GM19193 (cell line): ENCODE data around the gene TP73.

Experiments used
- POLR2A ChIP-seq: IDR thresholded peaks from 4 replicates; pipeline ENCODE4 v1.6.1; 2011; ENCODE audit not compliant: insufficient read depth, insufficient read length; ENCODE audit errors: extremely low read depth

Gene TP73

DNA sequence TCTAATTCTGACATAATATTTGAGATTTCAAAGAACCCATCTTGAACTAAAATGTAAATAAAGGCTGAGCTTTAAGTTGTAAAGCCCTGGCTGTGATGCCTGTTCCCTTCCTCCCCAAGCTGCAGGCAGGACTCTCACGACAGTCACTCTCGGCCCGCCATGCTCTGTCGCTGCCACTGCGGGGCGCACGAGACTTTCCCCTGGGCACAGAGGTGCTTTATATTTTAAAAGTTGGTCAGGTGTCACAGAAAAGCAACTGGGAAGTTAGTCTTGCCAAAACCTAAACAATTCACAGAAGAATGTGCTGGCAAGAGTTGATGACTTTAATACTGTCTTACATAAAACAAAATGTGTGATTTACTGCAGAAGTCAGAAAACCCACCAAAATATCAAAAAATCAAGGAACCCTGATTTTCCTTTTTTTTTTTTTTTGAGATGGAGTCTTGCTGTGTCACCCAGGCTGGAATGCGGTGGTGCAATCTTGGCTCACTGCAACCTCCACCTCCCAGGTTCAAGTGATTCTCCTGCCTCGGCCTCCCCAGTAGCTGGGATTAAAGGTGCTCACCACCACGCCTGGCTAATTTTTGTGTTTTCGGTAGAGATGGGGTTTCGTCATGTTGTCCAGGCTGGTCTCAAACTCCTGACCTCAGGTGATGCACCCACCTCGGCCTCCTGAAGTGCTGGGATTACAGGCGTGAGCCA is 133.3 kb downstream of the TP73 start:
- no peak for TF ChIP-seq POLR2A
